A673 (cell line): ENCODE data around the gene KCNG3. TPM values are rescaled to one million over a fixed set of nuclear protein-coding genes. Genes with fewer than 3 reads are reported as not detected.

ENCODE experiments used
- BruUV-seq: library from RNA; stranded (reverse); fragments of 400-500 nt; replicated peaks from 2 replicates; lab custom pipeline; 2021; lab: Mats Ljungman, UMichigan
- CTCF ChIA-PET: fragments of 300-600 bp; sonication (Branson Sonifier 250); formaldehyde crosslinking; loops from one replicate; lab custom pipeline; 2022; ENCODE audit warnings: antibody characterized with exemption; lab: Charles Lee
- POLR2A ChIA-PET: fragments of 300-600 bp; sonication (Branson Sonifier 250); formaldehyde crosslinking; loops from one replicate; lab custom pipeline; 2022; ENCODE audit warnings: antibody characterized with exemption; ENCODE audit not compliant: low non-redundant PET; lab: Charles Lee
- DNase-seq: peaks from one replicate; pipeline ENCODE4 v3.0.0-alpha.2; 2015; ENCODE audit warnings: low spot score
- H3K27ac ChIP-seq: fragments of 200-600 bp; sonication (generic); 2 replicates; pipeline ENCODE4 v1.5.1; 2016; ENCODE audit warnings: mixed run types, low read depth, mild to moderate bottlenecking, mixed read lengths, antibody characterized with exemption, low read length; ENCODE audit not compliant: poor library complexity, severe bottlenecking
- H3K27me3 ChIP-seq: fragments of 200-600 bp; sonication (generic); replicated peaks from 2 replicates; pipeline ENCODE4 v1.6.1; 2017; ENCODE audit warnings: mixed run types, low read depth, mild to moderate bottlenecking, mixed read lengths, antibody characterized with exemption, low read length; ENCODE audit not compliant: insufficient read depth, poor library complexity
- H3K36me3 ChIP-seq: fragments of 200-600 bp; sonication (generic); 2 replicates; pipeline ENCODE4 v1.6.1; 2016; ENCODE audit warnings: mixed run types, mild to moderate bottlenecking, mixed read lengths, antibody characterized with exemption, low read length; ENCODE audit not compliant: insufficient read depth, poor library complexity, severe bottlenecking
- H3K4me1 ChIP-seq: fragments of 200-600 bp; sonication (generic); 2 replicates; pipeline ENCODE4 v1.6.1; 2017; ENCODE audit warnings: mixed run types, mild to moderate bottlenecking, mixed read lengths, antibody characterized with exemption, low read length; ENCODE audit not compliant: insufficient read depth, poor library complexity, severe bottlenecking
- H3K4me3 ChIP-seq: fragments of 200-600 bp; sonication (generic); 2 replicates; pipeline ENCODE4 v1.5.1; 2016; ENCODE audit warnings: low read depth, mixed run types, mild to moderate bottlenecking, mixed read lengths, low read length; ENCODE audit not compliant: poor library complexity, severe bottlenecking
- H3K9me3 ChIP-seq: fragments of 200-600 bp; sonication (generic); 2 replicates; pipeline ENCODE4 v1.6.1; 2016; ENCODE audit warnings: mixed run types, low read depth, mild to moderate bottlenecking, mixed read lengths, antibody characterized with exemption, low read length; ENCODE audit not compliant: poor library complexity, severe bottlenecking
- CTCF ChIP-seq: fragments of 300-800, 200-600 bp; sonication (generic); conservative IDR thresholded peaks from 2 replicates; pipeline ENCODE4 v1.5.1; 2017; ENCODE audit warnings: low read depth, mild to moderate bottlenecking, antibody characterized with exemption, low read length, moderate library complexity, mixed read lengths
- EZH2 ChIP-seq: fragments of 200-600 bp; sonication (generic); IDR thresholded peaks from 2 replicates; pipeline ENCODE4 v1.6.1; 2017; ENCODE audit warnings: borderline replicate concordance, low read depth, mild to moderate bottlenecking, mixed read lengths, antibody characterized with exemption, low read length; ENCODE audit not compliant: poor library complexity, severe bottlenecking
- intact Hi-C: fragments of 100-400 bp; cut with micrococcal nuclease; formaldehyde crosslinking; loops from one replicate; pipeline ENCODE4 v1.10.0; 2022; ENCODE audit not compliant: unreplicated experiment
- total RNA-seq: library from RNA; stranded (reverse); gene quantifications from 2 replicates; pipeline ENCODE4 v1.2.3, GENCODE V29; 2021

KCNG3 gene
- total RNA-seq, 1 experiment from 2014 or later: 1.5 TPM

DNA sequence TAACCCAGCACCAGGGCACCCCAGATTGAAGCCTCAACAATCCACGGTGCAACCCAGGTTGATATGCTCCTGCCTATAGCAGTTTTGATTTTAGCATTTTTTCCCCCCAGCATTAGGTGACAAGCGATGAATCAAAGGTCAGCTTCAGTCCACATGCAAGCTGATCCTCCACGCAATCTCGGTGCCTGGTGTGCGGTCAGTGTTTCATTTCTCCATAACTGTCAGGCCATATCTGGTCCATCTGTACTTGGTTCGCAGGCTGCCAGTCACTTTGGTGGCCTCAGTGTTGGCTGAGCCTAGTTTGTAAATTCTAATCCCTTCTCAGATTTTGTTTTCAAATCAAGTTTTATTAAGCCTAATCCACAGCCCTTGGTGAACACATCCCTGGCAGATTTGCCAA, 30.2 kb downstream of the KCNG3 start:
- no TSS peak for BruUV-seq
- TF ChIP-seq EZH2: no peak
- no peak for TF ChIP-seq CTCF
- DNase-seq: no peak
- no peaks in the 10 kb centered on the region for H3K9me3 ChIP-seq
- no peaks in the 10 kb centered on the region for H3K36me3 ChIP-seq
- H3K27ac ChIP-seq: no peak overlapping the region
- no peaks in the 10 kb centered on the region for H3K27me3 ChIP-seq
- ChIA-PET POLR2A (no interaction called here), CTCF (no interaction called here)
- no peak overlapping the region for H3K4me3 ChIP-seq
- intact Hi-C loops: no loop called here
- no peaks in the 10 kb centered on the region for H3K4me1 ChIP-seq

- DNase-seq: no peak
- no peak overlapping the region for H3K4me3 ChIP-seq
- H3K27ac ChIP-seq: no peak overlapping the region
- intact Hi-C loops: no loop called here
- CTCF ChIA-PET: no interaction called here
- H3K9me3 ChIP-seq: no peaks in the 10 kb centered on the region
- H3K27me3 ChIP-seq: no peaks in the 10 kb centered on the region
- TF ChIP-seq EZH2 (no peak), CTCF (no peak)
- H3K4me1 ChIP-seq: no peaks in the 10 kb centered on the region
- BruUV-seq: no TSS peak
- POLR2A ChIA-PET: no interaction called here
- no peaks in the 10 kb centered on the region for H3K36me3 ChIP-seq
These were observed 34.5 kb downstream of the KCNG3 start for GRCh38 chr2:42459296-42459695.

GRCh38 chr2:42458396-42458795, 35.4 kb downstream of the KCNG3 start:
- POLR2A ChIA-PET: no interaction called here
- no peak overlapping the region for H3K27ac ChIP-seq
- BruUV-seq: no TSS peak
- H3K27me3 ChIP-seq: no peaks in the 10 kb centered on the region
- no peaks in the 10 kb centered on the region for H3K36me3 ChIP-seq
- TF ChIP-seq EZH2 (no peak), CTCF (no peak)
- intact Hi-C loops: no loop called here
- H3K4me1 ChIP-seq: no peaks in the 10 kb centered on the region
- H3K9me3 ChIP-seq: no peaks in the 10 kb centered on the region
- no peak for DNase-seq
- no peak overlapping the region for H3K4me3 ChIP-seq
- CTCF ChIA-PET: no interaction called here
